Measurements from ENCODE around the gene ZNF71. TPM values are rescaled to one million over a fixed set of nuclear protein-coding genes. Genes with fewer than 3 reads are reported as not detected.

The ZNF71 gene
- total and polyA plus RNA-seq, 2 of the 8 experiments (the other 6 are each of a cell fraction or from before 2014, with no cell fraction given), result 8.2 to 12.4 TPM

DNA sequence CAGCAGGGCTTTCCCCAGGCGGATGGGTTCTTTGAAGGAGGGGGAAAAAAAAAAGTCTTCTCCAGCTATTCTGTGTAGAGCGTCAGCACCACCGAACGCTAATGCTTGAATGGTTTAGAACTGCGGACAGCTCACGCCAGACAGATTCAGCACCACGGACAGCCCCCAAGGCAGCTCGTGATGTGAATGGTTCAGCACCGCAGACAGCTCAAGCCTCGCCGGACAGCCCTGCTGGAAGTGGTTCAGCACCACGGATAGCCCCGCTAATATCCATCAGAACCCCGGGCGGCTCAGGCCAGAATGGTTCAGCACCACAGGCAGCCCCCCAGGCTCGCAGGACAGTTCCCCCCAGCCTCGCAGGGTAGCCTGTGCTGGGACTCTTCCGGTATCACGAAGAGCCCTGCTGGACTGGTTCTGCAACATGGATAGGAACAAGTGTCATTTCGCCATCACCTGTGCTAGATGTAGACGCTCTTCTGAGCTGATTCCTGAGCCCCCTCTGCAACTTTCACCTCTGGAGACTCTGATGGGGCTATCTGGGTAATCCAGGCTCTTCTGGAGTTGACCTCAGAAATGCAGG, 43.0 kb downstream of the ZNF71 start:
- Histone ChIP-seq H2AK5ac (ENCODE audit: low read depth, low read length) (no peak overlapping the region), H4K91ac (replicated peaks; ENCODE audit: insufficient read length, low read length) (no peak overlapping the region), H3K23ac (ENCODE audit: insufficient read length) (no peak overlapping the region), H3K79me2 (ENCODE audit: control insufficient read depth in 1 of 2, insufficient read depth in 2 of 2, low read length in 2 of 2) (no peaks in the 10 kb centered on the region), H3K27me3 (replicated peaks in 1 of 4; ENCODE audit: control insufficient read depth in 3 of 4, extremely low read depth in 1 of 4, insufficient read depth in 3 of 4, low read length in 3 of 4) (no peaks in the 10 kb centered on the region), H3K23me2 (ENCODE audit: low read depth, low read length) (no peaks in the 10 kb centered on the region), H2AFZ (ENCODE audit: low read length) (no peak overlapping the region), H3K27ac (ENCODE audit: low read depth, low read length) (no peak overlapping the region), H3K4me3 (ENCODE audit: extremely low read depth in 1 of 4, insufficient read depth in 2 of 4, low read depth in 3 of 4, low read length in 4 of 4) (no peak overlapping the region), H4K8ac (ENCODE audit: extremely low read depth, insufficient read depth, low read length) (no peak overlapping the region), H3K18ac (ENCODE audit: extremely low read depth, low read length) (no peak overlapping the region), H2BK120ac (replicated peaks; ENCODE audit: low read depth, low read length) (no peak overlapping the region), H3K14ac (ENCODE audit: insufficient read length) (no peak overlapping the region), H4K5ac (ENCODE audit: insufficient read length, low read depth, low read length) (no peak overlapping the region), H3K4me2 (ENCODE audit: insufficient read depth in 1 of 2, low read depth in 2 of 2, low read length in 2 of 2) (no peak overlapping the region), H2BK5ac (ENCODE audit: low read depth, low read length) (no peak overlapping the region), H2BK20ac (ENCODE audit: low read length) (no peak overlapping the region), H3K4ac (replicated peaks; ENCODE audit: insufficient read length, low read depth, low read length) (no peak overlapping the region), H3K9me3 (ENCODE audit: insufficient read depth in 2 of 2, low read depth in 1 of 2, low read length in 1 of 2) (peaks cover 52 to 69% of the 10 kb centered on the region in 2 experiments), H3K36me3 (ENCODE audit: control insufficient read depth in 2 of 4, insufficient read depth in 4 of 4, low read length in 3 of 4) (no peaks in the 10 kb centered on the region), H2BK12ac (ENCODE audit: low read depth, low read length) (no peak overlapping the region), H3K4me1 (replicated peaks in 1 of 4; ENCODE audit: control insufficient read depth in 3 of 4, insufficient read depth in 4 of 4, low read length in 3 of 4) (no peaks in the 10 kb centered on the region), H3K9ac (replicated peaks in 1 of 4; ENCODE audit: extremely low read depth in 1 of 4, low read depth in 3 of 4, low read length in 3 of 4) (no peak overlapping the region), H4K20me1 (replicated peaks in 1 of 2; ENCODE audit: control insufficient read depth in 1 of 2, insufficient read depth in 2 of 2, low read length in 2 of 2) (no peaks in the 10 kb centered on the region), H3K79me1 (ENCODE audit: low read depth, low read length) (no peaks in the 10 kb centered on the region), H2BK15ac (ENCODE audit: low read length) (no peak overlapping the region), H3K56ac (replicated peaks; ENCODE audit: insufficient read length, low read depth, low read length) (no peak overlapping the region)
- TF ChIP-seq TAF7 (optimal IDR thresholded peaks at IDR 0.05; ENCODE audit: borderline replicate concordance, low read depth, low read length) (peak; percentile 96), SIN3A (conservative IDR thresholded peaks at IDR 0.05 in 1 of 2, IDR thresholded peaks at IDR 0.05 in 1 of 2; ENCODE audit: low read depth in 1 of 2, low read length in 2 of 2) (peak; percentile 100), SAP30 (IDR thresholded peaks at IDR 0.05; ENCODE audit: insufficient read depth, insufficient replicate concordance, low read length) (peak; percentile 99), CREB1 (IDR thresholded peaks at IDR 0.05) (0 out of 2 replicates have a peak, but pooled peaks have one; percentile 23), HDAC2 (IDR thresholded peaks at IDR 0.05; ENCODE audit: borderline replicate concordance in 1 of 2, low read depth in 2 of 2, low read length in 2 of 2) (peak; percentile 96 to 97; a peak in 3 of 4 replicates), POLR2AphosphoS5 (IDR thresholded peaks at IDR 0.05; ENCODE audit: low read depth, low read length) (no peak), NANOG (IDR thresholded peaks at IDR 0.05; ENCODE audit: insufficient read depth, low read depth, low read length, poor library complexity, severe bottlenecking) (peak; percentile 26), EGR1 (IDR thresholded peaks at IDR 0.05; ENCODE audit: borderline replicate concordance, low read depth, low read length) (no peak)
- TF ChIP-seq, protein P1, sequence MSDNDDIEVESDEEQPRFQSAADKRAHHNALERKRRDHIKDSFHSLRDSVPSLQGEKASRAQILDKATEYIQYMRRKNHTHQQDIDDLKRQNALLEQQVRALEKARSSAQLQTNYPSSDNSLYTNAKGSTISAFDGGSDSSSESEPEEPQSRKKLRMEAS (IDR thresholded peaks at IDR 0.05), result peak; percentile 66
- ChIA-PET CTCF (ENCODE audit: partially characterized antibody) (interaction anchor here (1.0 kb wide), 1 partner anchor 31 kb away, joined by 3 read pairs; no protein-coding TSS in a partner anchor), POLR2A (ENCODE audit: partially characterized antibody) (no interaction called here)
- DNase-seq (ENCODE audit: low read depth in 1 of 2, low spot score in 2 of 2) (peak; percentile 65 to 85), FAIRE-seq (no peak)
- 43% methylated on average over 12 of the region's 21 CpGs; no CpG with 5 or more reads in 1 of the 2 experiments for WGBS, 2 experiments (ENCODE audit: extremely low coverage in 1 of 2, insufficient coverage in 1 of 2, insufficient read length in 1 of 2, insufficient replicate concordance in 2 of 2, low coverage in 1 of 2, low lambda C conversion rate in 2 of 2, missing lambda C conversion rate in 1 of 2)

All from H1 (cell line).